ENCODE data around the gene AP3B1. TPM values are rescaled to one million over a fixed set of nuclear protein-coding genes. Genes with fewer than 3 reads are reported as not detected.

AP3B1 gene
- total RNA-seq, 1 donor from 2014 or later: 62.1 TPM

- Histone ChIP-seq H3K9ac (ENCODE audit: low read depth in 1 of 3, low read length in 3 of 3) (no peak overlapping the region), H3K36me3 (ENCODE audit: control insufficient read depth in 3 of 3, insufficient read depth in 3 of 3, low read length in 3 of 3) (no peaks in the 10 kb centered on the region), H3K4me3 (ENCODE audit: low read length in 3 of 3) (no peak overlapping the region), H3K27me3 (ENCODE audit: control insufficient read depth in 3 of 3, insufficient read depth in 3 of 3, low read length in 3 of 3) (peaks cover 14 to 24% (median 15%) of the 10 kb centered on the region in 3 donors), H3K27ac (ENCODE audit: low read depth, low read length) (no peak overlapping the region), H3K9me3 (ENCODE audit: control insufficient read depth in 3 of 3, low read length in 3 of 3) (no peaks in the 10 kb centered on the region), H3K4me1 (ENCODE audit: control insufficient read depth in 3 of 3, insufficient read depth in 3 of 3, low read length in 3 of 3) (no peaks in the 10 kb centered on the region)
These were observed 334.2 kb downstream of the AP3B1 start for GRCh38 chr5:77960305-77960704.

GRCh38 chr5:77958642-77959330, 335.7 kb downstream of the AP3B1 start:
- no peaks in the 10 kb centered on the region for H3K9me3 ChIP-seq (ENCODE audit: control insufficient read depth in 3 of 3, low read length in 3 of 3)
- no peak overlapping the region for H3K9ac ChIP-seq (ENCODE audit: low read depth in 1 of 3, low read length in 3 of 3)
- H3K27me3 ChIP-seq (ENCODE audit: control insufficient read depth in 3 of 3, insufficient read depth in 3 of 3, low read length in 3 of 3): peaks cover 14 to 27% (median 15%) of the 10 kb centered on the region in 3 donors
- H3K36me3 ChIP-seq (ENCODE audit: control insufficient read depth in 3 of 3, insufficient read depth in 3 of 3, low read length in 3 of 3): no peaks in the 10 kb centered on the region
- no peak overlapping the region for H3K4me3 ChIP-seq (ENCODE audit: low read length in 3 of 3)
- H3K27ac ChIP-seq (ENCODE audit: low read depth, low read length): no peak overlapping the region
- H3K4me1 ChIP-seq (ENCODE audit: control insufficient read depth in 3 of 3, insufficient read depth in 3 of 3, low read length in 3 of 3): no peaks in the 10 kb centered on the region

GRCh38 chr5:77957931-77958521, 336.5 kb downstream of the AP3B1 start:
- Histone ChIP-seq H3K27ac (ENCODE audit: low read depth, low read length) (no peak overlapping the region), H3K9ac (ENCODE audit: low read depth in 1 of 3, low read length in 3 of 3) (no peak overlapping the region), H3K4me3 (ENCODE audit: low read length in 3 of 3) (no peak overlapping the region), H3K36me3 (ENCODE audit: control insufficient read depth in 3 of 3, insufficient read depth in 3 of 3, low read length in 3 of 3) (no peaks in the 10 kb centered on the region), H3K9me3 (ENCODE audit: control insufficient read depth in 3 of 3, low read length in 3 of 3) (no peaks in the 10 kb centered on the region), H3K4me1 (ENCODE audit: control insufficient read depth in 3 of 3, insufficient read depth in 3 of 3, low read length in 3 of 3) (no peaks in the 10 kb centered on the region), H3K27me3 (ENCODE audit: control insufficient read depth in 3 of 3, insufficient read depth in 3 of 3, low read length in 3 of 3) (peaks cover 14 to 27% (median 15%) of the 10 kb centered on the region in 3 donors)

- Histone ChIP-seq H3K4me3 (ENCODE audit: low read length in 3 of 3) (no peak overlapping the region), H3K4me1 (ENCODE audit: control insufficient read depth in 3 of 3, insufficient read depth in 3 of 3, low read length in 3 of 3) (no peaks in the 10 kb centered on the region), H3K27ac (ENCODE audit: low read depth, low read length) (no peak overlapping the region), H3K36me3 (ENCODE audit: control insufficient read depth in 3 of 3, insufficient read depth in 3 of 3, low read length in 3 of 3) (no peaks in the 10 kb centered on the region), H3K9ac (ENCODE audit: low read depth in 1 of 3, low read length in 3 of 3) (no peak overlapping the region), H3K27me3 (ENCODE audit: control insufficient read depth in 3 of 3, insufficient read depth in 3 of 3, low read length in 3 of 3) (peaks cover 14 to 24% (median 15%) of the 10 kb centered on the region in 3 donors), H3K9me3 (ENCODE audit: control insufficient read depth in 3 of 3, low read length in 3 of 3) (no peaks in the 10 kb centered on the region)
These were observed 337.0 kb downstream of the AP3B1 start for GRCh38 chr5:77957516-77957915.

GRCh38 chr5:77957081-77957480, 337.4 kb downstream of the AP3B1 start:
- peaks cover 14 to 24% (median 15%) of the 10 kb centered on the region in 3 donors for H3K27me3 ChIP-seq (ENCODE audit: control insufficient read depth in 3 of 3, insufficient read depth in 3 of 3, low read length in 3 of 3)
- H3K4me3 ChIP-seq (ENCODE audit: low read length in 3 of 3): no peak overlapping the region
- H3K27ac ChIP-seq (ENCODE audit: low read depth, low read length): no peak overlapping the region
- no peaks in the 10 kb centered on the region for H3K9me3 ChIP-seq (ENCODE audit: control insufficient read depth in 3 of 3, low read length in 3 of 3)
- H3K9ac ChIP-seq (ENCODE audit: low read depth in 1 of 3, low read length in 3 of 3): no peak overlapping the region
- H3K4me1 ChIP-seq (ENCODE audit: control insufficient read depth in 3 of 3, insufficient read depth in 3 of 3, low read length in 3 of 3): no peaks in the 10 kb centered on the region
- no peaks in the 10 kb centered on the region for H3K36me3 ChIP-seq (ENCODE audit: control insufficient read depth in 3 of 3, insufficient read depth in 3 of 3, low read length in 3 of 3)

GRCh38 chr5:77955577-77955976, 338.9 kb downstream of the AP3B1 start:
- Histone ChIP-seq H3K9ac (ENCODE audit: low read depth in 1 of 3, low read length in 3 of 3) (no peak overlapping the region), H3K9me3 (ENCODE audit: control insufficient read depth in 3 of 3, low read length in 3 of 3) (no peaks in the 10 kb centered on the region), H3K27ac (ENCODE audit: low read depth, low read length) (no peak overlapping the region), H3K4me3 (ENCODE audit: low read length in 3 of 3) (no peak overlapping the region), H3K36me3 (ENCODE audit: control insufficient read depth in 3 of 3, insufficient read depth in 3 of 3, low read length in 3 of 3) (no peaks in the 10 kb centered on the region), H3K27me3 (ENCODE audit: control insufficient read depth in 3 of 3, insufficient read depth in 3 of 3, low read length in 3 of 3) (peaks cover 14 to 27% (median 15%) of the 10 kb centered on the region in 3 donors), H3K4me1 (ENCODE audit: control insufficient read depth in 3 of 3, insufficient read depth in 3 of 3, low read length in 3 of 3) (no peaks in the 10 kb centered on the region)

- no peaks in the 10 kb centered on the region for H3K9me3 ChIP-seq (ENCODE audit: control insufficient read depth in 3 of 3, low read length in 3 of 3)
- no peak overlapping the region for H3K27ac ChIP-seq (ENCODE audit: low read depth, low read length)
- H3K4me1 ChIP-seq (ENCODE audit: control insufficient read depth in 3 of 3, insufficient read depth in 3 of 3, low read length in 3 of 3): no peaks in the 10 kb centered on the region
These were observed 341.1 kb downstream of the AP3B1 start for GRCh38 chr5:77953374-77953773.

GRCh38 chr5:77952636-77953212, 341.8 kb downstream of the AP3B1 start:
- Histone ChIP-seq H3K9me3 (ENCODE audit: control insufficient read depth in 3 of 3, low read length in 3 of 3) (no peaks in the 10 kb centered on the region), H3K4me3 (ENCODE audit: low read length in 3 of 3) (no peak overlapping the region), H3K4me1 (ENCODE audit: control insufficient read depth in 3 of 3, insufficient read depth in 3 of 3, low read length in 3 of 3) (no peaks in the 10 kb centered on the region), H3K27me3 (ENCODE audit: control insufficient read depth in 3 of 3, insufficient read depth in 3 of 3, low read length in 3 of 3) (peaks cover 5 to 16% (median 8%) of the 10 kb centered on the region in 3 donors), H3K9ac (ENCODE audit: low read depth in 1 of 3, low read length in 3 of 3) (no peak overlapping the region), H3K36me3 (ENCODE audit: control insufficient read depth in 3 of 3, insufficient read depth in 3 of 3, low read length in 3 of 3) (no peaks in the 10 kb centered on the region), H3K27ac (ENCODE audit: low read depth, low read length) (no peak overlapping the region)

More at GRCh38 chr5:77953374-77953773, 341.1 kb downstream of the AP3B1 start:
- Histone ChIP-seq H3K9ac (ENCODE audit: low read depth in 1 of 3, low read length in 3 of 3) (no peak overlapping the region), H3K27me3 (ENCODE audit: control insufficient read depth in 3 of 3, insufficient read depth in 3 of 3, low read length in 3 of 3) (peaks cover 8 to 22% (median 10%) of the 10 kb centered on the region in 3 donors), H3K4me3 (ENCODE audit: low read length in 3 of 3) (no peak overlapping the region), H3K36me3 (ENCODE audit: control insufficient read depth in 3 of 3, insufficient read depth in 3 of 3, low read length in 3 of 3) (no peaks in the 10 kb centered on the region)

Measured in skeletal muscle tissue (tissue), 4 donors.